A673 (cell line): ENCODE results near the gene KLK15. TPM values are rescaled to one million over a fixed set of nuclear protein-coding genes. Genes with fewer than 3 reads are reported as not detected.
A peak's percentile ranks its signal among the peaks of the same experiment; 100 is the strongest.

Experiments
- BruUV-seq: library from RNA; stranded (reverse); fragments of 400-500 nt; replicated peaks from 2 replicates; lab custom pipeline; 2021; lab: Mats Ljungman, UMichigan
- CTCF ChIA-PET: fragments of 300-600 bp; sonication (Branson Sonifier 250); formaldehyde crosslinking; loops from one replicate; lab custom pipeline; 2022; ENCODE audit warnings: antibody characterized with exemption; lab: Charles Lee
- POLR2A ChIA-PET: fragments of 300-600 bp; sonication (Branson Sonifier 250); formaldehyde crosslinking; loops from one replicate; lab custom pipeline; 2022; ENCODE audit warnings: antibody characterized with exemption; ENCODE audit not compliant: low non-redundant PET; lab: Charles Lee
- DNase-seq: peaks from one replicate; pipeline ENCODE4 v3.0.0-alpha.2; 2015; ENCODE audit warnings: low spot score
- H3K27ac ChIP-seq: fragments of 200-600 bp; sonication (generic); 2 replicates; pipeline ENCODE4 v1.5.1; 2016; ENCODE audit warnings: mixed run types, low read depth, mild to moderate bottlenecking, mixed read lengths, antibody characterized with exemption, low read length; ENCODE audit not compliant: poor library complexity, severe bottlenecking
- H3K27me3 ChIP-seq: fragments of 200-600 bp; sonication (generic); replicated peaks from 2 replicates; pipeline ENCODE4 v1.6.1; 2017; ENCODE audit warnings: mixed run types, low read depth, mild to moderate bottlenecking, mixed read lengths, antibody characterized with exemption, low read length; ENCODE audit not compliant: insufficient read depth, poor library complexity
- H3K36me3 ChIP-seq: fragments of 200-600 bp; sonication (generic); 2 replicates; pipeline ENCODE4 v1.6.1; 2016; ENCODE audit warnings: mixed run types, mild to moderate bottlenecking, mixed read lengths, antibody characterized with exemption, low read length; ENCODE audit not compliant: insufficient read depth, poor library complexity, severe bottlenecking
- H3K4me1 ChIP-seq: fragments of 200-600 bp; sonication (generic); 2 replicates; pipeline ENCODE4 v1.6.1; 2017; ENCODE audit warnings: mixed run types, mild to moderate bottlenecking, mixed read lengths, antibody characterized with exemption, low read length; ENCODE audit not compliant: insufficient read depth, poor library complexity, severe bottlenecking
- H3K4me3 ChIP-seq: fragments of 200-600 bp; sonication (generic); 2 replicates; pipeline ENCODE4 v1.5.1; 2016; ENCODE audit warnings: low read depth, mixed run types, mild to moderate bottlenecking, mixed read lengths, low read length; ENCODE audit not compliant: poor library complexity, severe bottlenecking
- H3K9me3 ChIP-seq: fragments of 200-600 bp; sonication (generic); 2 replicates; pipeline ENCODE4 v1.6.1; 2016; ENCODE audit warnings: mixed run types, low read depth, mild to moderate bottlenecking, mixed read lengths, antibody characterized with exemption, low read length; ENCODE audit not compliant: poor library complexity, severe bottlenecking
- EZH2 ChIP-seq: fragments of 200-600 bp; sonication (generic); IDR thresholded peaks from 2 replicates; pipeline ENCODE4 v1.6.1; 2017; ENCODE audit warnings: borderline replicate concordance, low read depth, mild to moderate bottlenecking, mixed read lengths, antibody characterized with exemption, low read length; ENCODE audit not compliant: poor library complexity, severe bottlenecking
- intact Hi-C: fragments of 100-400 bp; cut with micrococcal nuclease; formaldehyde crosslinking; loops from one replicate; pipeline ENCODE4 v1.10.0; 2022; ENCODE audit not compliant: unreplicated experiment
- total RNA-seq: library from RNA; stranded (reverse); gene quantifications from 2 replicates; pipeline ENCODE4 v1.2.3, GENCODE V29; 2021
- TF ChIP-seq, protein P1 (sequence below): fragments of 300-800, 200-600 bp; sonication (generic); conservative IDR thresholded peaks from 2 replicates; pipeline ENCODE4 v1.5.1; 2017; ENCODE audit warnings: low read depth, mild to moderate bottlenecking, antibody characterized with exemption, low read length, moderate library complexity, mixed read lengths

KLK15 gene
- total RNA-seq, 1 experiment from 2014 or later = not detected

DNA sequence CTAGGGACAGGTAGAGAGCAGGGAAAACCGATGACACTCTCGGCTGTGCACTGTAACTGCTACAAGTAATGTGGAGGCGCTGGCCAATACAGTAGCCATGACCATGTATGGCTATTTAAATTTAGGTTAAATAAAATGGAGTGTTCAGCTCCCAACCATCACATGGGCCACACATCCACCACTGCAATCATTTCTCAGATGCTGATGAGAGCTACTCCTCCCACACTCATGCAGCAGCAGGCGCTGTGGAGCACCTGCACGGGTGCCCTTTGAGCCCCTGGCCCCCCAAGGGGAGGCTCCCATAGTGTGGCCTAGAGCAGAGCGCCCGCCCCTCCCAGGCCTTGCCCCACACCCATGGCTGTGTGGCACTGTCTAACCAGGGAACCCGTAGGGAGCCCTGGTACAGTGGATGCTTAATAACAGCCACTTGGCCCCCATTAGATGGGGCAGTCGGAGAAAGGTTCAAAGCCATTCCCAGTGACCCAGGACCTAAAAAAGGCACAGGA, 37.2 kb downstream of the KLK15 start:
- no peak for DNase-seq

DNA sequence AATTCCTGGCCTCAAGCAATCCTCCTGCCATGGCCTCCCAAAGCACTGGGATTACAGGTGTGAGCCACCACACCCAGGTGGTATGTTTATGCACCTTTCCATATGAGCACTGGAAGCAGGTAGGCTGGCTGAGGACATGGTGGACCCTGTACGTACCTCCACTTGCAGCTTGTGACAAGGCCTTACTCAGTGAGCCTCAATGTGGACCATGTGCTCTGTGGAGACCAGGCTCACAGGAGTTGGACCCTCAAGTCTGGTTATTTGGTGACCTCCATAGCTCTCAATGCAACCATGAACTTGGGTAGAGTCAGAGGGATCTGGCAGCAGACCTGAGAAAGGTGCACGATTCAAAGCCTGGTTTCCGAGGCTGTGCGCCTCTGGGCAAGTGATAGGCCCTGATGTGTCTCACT, 37.7 kb downstream of the KLK15 start:
- BruUV-seq = no TSS peak
- POLR2A ChIA-PET = no interaction called here

More for the DNA sequence above, 37.2 kb downstream of the KLK15 start:
- ChIA-PET CTCF (interaction anchor here (1.0 kb wide), 1 partner anchor 9 kb away, joined by 3 read pairs; no protein-coding TSS in a partner anchor), POLR2A (no interaction called here)
- H3K4me3 ChIP-seq = no peak overlapping the region
- intact Hi-C loops = no loop called here
- peaks cover 53% of the 10 kb centered on the region for H3K36me3 ChIP-seq
- no peaks in the 10 kb centered on the region for H3K9me3 ChIP-seq
- no peak overlapping the region for H3K27ac ChIP-seq
- no TSS peak for BruUV-seq
- TF ChIP-seq, protein P1, sequence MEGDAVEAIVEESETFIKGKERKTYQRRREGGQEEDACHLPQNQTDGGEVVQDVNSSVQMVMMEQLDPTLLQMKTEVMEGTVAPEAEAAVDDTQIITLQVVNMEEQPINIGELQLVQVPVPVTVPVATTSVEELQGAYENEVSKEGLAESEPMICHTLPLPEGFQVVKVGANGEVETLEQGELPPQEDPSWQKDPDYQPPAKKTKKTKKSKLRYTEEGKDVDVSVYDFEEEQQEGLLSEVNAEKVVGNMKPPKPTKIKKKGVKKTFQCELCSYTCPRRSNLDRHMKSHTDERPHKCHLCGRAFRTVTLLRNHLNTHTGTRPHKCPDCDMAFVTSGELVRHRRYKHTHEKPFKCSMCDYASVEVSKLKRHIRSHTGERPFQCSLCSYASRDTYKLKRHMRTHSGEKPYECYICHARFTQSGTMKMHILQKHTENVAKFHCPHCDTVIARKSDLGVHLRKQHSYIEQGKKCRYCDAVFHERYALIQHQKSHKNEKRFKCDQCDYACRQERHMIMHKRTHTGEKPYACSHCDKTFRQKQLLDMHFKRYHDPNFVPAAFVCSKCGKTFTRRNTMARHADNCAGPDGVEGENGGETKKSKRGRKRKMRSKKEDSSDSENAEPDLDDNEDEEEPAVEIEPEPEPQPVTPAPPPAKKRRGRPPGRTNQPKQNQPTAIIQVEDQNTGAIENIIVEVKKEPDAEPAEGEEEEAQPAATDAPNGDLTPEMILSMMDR = no peak
- TF ChIP-seq EZH2 = no peak
- peaks cover 19% of the 10 kb centered on the region for H3K4me1 ChIP-seq
- no peaks in the 10 kb centered on the region for H3K27me3 ChIP-seq

DNA sequence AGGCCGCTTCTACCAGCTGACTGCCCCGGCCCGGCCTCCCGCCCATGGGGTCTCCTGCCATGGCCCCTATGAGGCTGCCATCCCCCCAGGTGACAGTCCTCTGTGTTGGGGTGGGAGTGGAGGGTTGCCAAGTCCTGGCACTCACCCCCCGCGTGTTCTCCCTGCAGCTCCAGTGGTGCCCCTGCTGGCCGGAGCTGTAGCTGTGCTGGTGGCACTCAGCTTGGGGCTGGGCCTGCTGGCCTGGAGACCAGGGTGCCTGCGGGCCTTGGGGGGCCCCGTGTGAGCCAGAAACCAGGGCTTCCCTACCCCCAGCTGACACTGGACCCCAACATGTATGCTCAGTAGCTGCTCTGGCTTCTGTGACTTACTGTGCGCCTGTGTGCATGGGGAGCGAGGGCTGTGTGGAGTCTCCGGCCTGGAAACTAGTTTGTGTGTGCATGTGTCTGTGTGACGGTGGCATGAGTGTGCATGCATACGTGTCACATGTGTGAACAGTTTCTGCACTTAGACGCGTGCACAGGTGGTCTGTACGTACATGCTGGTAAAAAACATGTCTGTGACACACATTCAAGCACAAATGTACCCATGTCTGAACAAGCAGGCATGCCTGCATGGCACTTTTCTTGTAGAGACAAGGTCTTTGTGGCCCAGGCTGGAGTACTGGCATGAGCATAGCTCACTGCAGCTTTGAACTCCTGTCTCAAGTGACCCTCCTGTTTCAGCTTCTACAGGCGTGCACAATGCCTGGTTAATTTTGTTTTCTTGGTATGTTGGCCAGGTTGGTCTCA, 38.3 kb downstream of the KLK15 start:
- DNase-seq = peak; percentile 69
- BruUV-seq = no TSS peak
- H3K4me3 ChIP-seq = no peak overlapping the region
- TF ChIP-seq, protein P1 = peak; percentile 58
- no peak for TF ChIP-seq EZH2
- H3K27me3 ChIP-seq = no peaks in the 10 kb centered on the region
- intact Hi-C loops = loop anchor here (5.0 kb wide), 1 partner anchor 127 kb away; no protein-coding TSS in a partner anchor
- H3K36me3 ChIP-seq = peaks cover 42% of the 10 kb centered on the region
- CTCF ChIA-PET = interaction anchor here (1.0 kb wide), 1 partner anchor 10 kb away, joined by 3 read pairs; no protein-coding TSS in a partner anchor
- H3K4me1 ChIP-seq = peaks cover 17% of the 10 kb centered on the region
- no peak overlapping the region for H3K27ac ChIP-seq
- no peaks in the 10 kb centered on the region for H3K9me3 ChIP-seq
- POLR2A ChIA-PET = interaction anchor here (0.6 kb wide), 1 partner anchor 449 kb away, joined by 4 read pairs; no protein-coding TSS in a partner anchor

More for the DNA sequence above, 37.7 kb downstream of the KLK15 start:
- DNase-seq = no peak
- Histone ChIP-seq H3K36me3 (peaks cover 48% of the 10 kb centered on the region), H3K9me3 (no peaks in the 10 kb centered on the region), H3K4me1 (peaks cover 19% of the 10 kb centered on the region), H3K27me3 (no peaks in the 10 kb centered on the region), H3K27ac (no peak overlapping the region), H3K4me3 (no peak overlapping the region)
- no peak for TF ChIP-seq EZH2
- TF ChIP-seq, protein P1 = no peak
- CTCF ChIA-PET = interaction anchor here (1.0 kb wide), 1 partner anchor 9 kb away, joined by 3 read pairs; no protein-coding TSS in a partner anchor
- intact Hi-C loops = no loop called here
